Prostate gland (tissue), 2 donors: ENCODE results near the gene SUPT3H. TPM values are rescaled to one million over a fixed set of nuclear protein-coding genes. Genes with fewer than 3 reads are reported as not detected.

Source experiments
- DNase-seq: peaks from one replicate; pipeline ENCODE4 v3.0.0-alpha.2; 2019; ENCODE audit warnings: low spot score
- H3K27ac ChIP-seq, 2 donors: fragments of 200-600 bp; sonication (generic); 2 replicates each; pipeline ENCODE4 v1.5.1; 2017 to 2019
- H3K27me3 ChIP-seq: fragments of 200-600 bp; sonication (generic); replicated peaks from 2 replicates; pipeline ENCODE4 v1.5.1; 2019; ENCODE audit not compliant: insufficient read depth
- H3K36me3 ChIP-seq, 2 donors: fragments of 200-600 bp; sonication (generic); 1 replicate in 1 of 2; 2 replicates in 1 of 2; pipeline versions ENCODE4 v1.5.1 to v1.8.1; 2017 to 2019
- H3K4me1 ChIP-seq: fragments of 200-600 bp; sonication (generic); replicated peaks from 2 replicates; pipeline ENCODE4 v1.5.1; 2019
- H3K4me3 ChIP-seq, 2 donors: fragments of 200-600 bp; sonication (generic); 2 replicates each; pipeline ENCODE4 v1.5.1; 2017 to 2019
- H3K9me3 ChIP-seq: fragments of 200-600 bp; sonication (generic); 2 replicates; pipeline ENCODE4 v1.5.1; 2017
- POLR2A ChIP-seq: fragments of 450-650 bp; IDR thresholded peaks from one replicate; pipeline ENCODE4 v1.6.1; 2016; ENCODE audit warnings: antibody characterized with exemption, mild to moderate bottlenecking
- POLR2AphosphoS5 ChIP-seq: sonication (generic); formaldehyde crosslinking; IDR thresholded peaks from one replicate; pipeline ENCODE4 v1.6.1; 2017; ENCODE audit warnings: antibody characterized with exemption
- WGBS: methylation state at CpG from one replicate; pipeline ENCODE4 v1.1.5; 2018; 5-methylcytosine and 5-hydroxymethylcytosine counted together
- intact Hi-C: fragments of 100-400 bp; cut with DNase I; formaldehyde crosslinking; loops from one replicate; pipeline ENCODE4 v1.14.2; 2022
- total RNA-seq, 2 donors: library from RNA; depleted of rRNA; stranded (reverse); fragments of >200 nt; gene quantifications; one replicate each; pipeline ENCODE4 v1.1.0, GENCODE V29; 2016
- TF ChIP-seq, protein P1 (sequence below), 4 experiments: fragments of 200-600 bp in 2 of 4; fragments of 450-650 bp in 2 of 4; sonication (generic) in 2 of 4; IDR thresholded peaks; 1 replicate in 3 of 4; 2 replicates in 1 of 4; pipeline ENCODE4 v1.5.1; 2016 to 2019; ENCODE audit warnings: antibody characterized with exemption in 4 of 4, mild to moderate bottlenecking in 2 of 4, moderate library complexity in 2 of 4

Gene SUPT3H
- total RNA-seq, 2 donors from 2014 or later = 4.6 to 13.1 TPM

DNA sequence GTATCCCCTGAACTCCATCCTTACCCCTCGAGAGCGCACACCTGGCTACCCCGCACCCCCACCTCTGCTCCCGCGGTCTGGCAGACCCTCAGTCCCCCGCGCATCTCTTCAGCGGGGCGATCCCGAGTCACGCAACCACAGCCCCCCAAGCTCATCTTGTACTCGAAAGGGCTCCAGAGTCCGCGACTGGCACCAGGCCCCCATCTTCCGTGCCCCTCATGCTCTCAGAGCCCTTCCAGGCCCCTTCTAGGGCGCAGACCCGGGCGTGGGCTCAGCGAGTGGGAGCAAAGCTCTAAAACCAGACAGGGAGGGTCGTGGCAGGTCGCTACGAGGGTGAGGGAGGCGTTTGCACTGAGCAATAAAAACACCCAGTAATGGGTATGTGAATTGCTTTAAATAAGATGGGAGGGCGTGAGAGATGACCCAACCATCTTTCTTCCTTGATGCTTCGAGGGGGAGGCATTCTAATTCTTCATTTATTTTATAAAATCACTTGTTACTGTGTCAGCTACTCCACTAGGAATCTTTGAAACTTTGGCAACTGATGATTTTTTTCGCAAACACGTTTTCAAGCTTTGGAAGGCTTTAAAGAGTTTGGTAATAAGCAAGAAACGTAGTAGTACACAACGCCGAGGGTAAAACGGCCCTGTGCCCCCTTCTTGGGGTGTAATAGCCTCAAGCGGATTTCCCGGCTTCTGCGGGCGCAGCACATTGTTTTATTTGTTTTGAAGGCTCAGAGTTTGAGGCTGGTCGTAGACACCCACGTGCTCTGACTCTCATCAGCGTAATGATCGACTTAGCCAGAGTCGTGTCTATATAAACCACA, 42.6 kb upstream of the SUPT3H start:
- H3K4me3 ChIP-seq = peak overlapping the region; percentile 45 to 64
- H3K4me1 ChIP-seq = no peaks in the 10 kb centered on the region
- 16% methylated on average over 40 of the region's 40 CpGs for WGBS
- intact Hi-C loops = loop anchor here (5.0 kb wide), 1 partner anchor 763 kb away; no protein-coding TSS in a partner anchor
- H3K27me3 ChIP-seq = no peaks in the 10 kb centered on the region
- H3K9me3 ChIP-seq = no peaks in the 10 kb centered on the region
- H3K27ac ChIP-seq = peak overlapping the region; percentile 75 to 76
- DNase-seq = peak; percentile 7
- TF ChIP-seq POLR2A (no peak), POLR2AphosphoS5 (no peak)
- TF ChIP-seq, protein P1, sequence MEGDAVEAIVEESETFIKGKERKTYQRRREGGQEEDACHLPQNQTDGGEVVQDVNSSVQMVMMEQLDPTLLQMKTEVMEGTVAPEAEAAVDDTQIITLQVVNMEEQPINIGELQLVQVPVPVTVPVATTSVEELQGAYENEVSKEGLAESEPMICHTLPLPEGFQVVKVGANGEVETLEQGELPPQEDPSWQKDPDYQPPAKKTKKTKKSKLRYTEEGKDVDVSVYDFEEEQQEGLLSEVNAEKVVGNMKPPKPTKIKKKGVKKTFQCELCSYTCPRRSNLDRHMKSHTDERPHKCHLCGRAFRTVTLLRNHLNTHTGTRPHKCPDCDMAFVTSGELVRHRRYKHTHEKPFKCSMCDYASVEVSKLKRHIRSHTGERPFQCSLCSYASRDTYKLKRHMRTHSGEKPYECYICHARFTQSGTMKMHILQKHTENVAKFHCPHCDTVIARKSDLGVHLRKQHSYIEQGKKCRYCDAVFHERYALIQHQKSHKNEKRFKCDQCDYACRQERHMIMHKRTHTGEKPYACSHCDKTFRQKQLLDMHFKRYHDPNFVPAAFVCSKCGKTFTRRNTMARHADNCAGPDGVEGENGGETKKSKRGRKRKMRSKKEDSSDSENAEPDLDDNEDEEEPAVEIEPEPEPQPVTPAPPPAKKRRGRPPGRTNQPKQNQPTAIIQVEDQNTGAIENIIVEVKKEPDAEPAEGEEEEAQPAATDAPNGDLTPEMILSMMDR (IDR thresholded peaks at IDR 0.05) = no peak
- no peaks in the 10 kb centered on the region for H3K36me3 ChIP-seq

DNA sequence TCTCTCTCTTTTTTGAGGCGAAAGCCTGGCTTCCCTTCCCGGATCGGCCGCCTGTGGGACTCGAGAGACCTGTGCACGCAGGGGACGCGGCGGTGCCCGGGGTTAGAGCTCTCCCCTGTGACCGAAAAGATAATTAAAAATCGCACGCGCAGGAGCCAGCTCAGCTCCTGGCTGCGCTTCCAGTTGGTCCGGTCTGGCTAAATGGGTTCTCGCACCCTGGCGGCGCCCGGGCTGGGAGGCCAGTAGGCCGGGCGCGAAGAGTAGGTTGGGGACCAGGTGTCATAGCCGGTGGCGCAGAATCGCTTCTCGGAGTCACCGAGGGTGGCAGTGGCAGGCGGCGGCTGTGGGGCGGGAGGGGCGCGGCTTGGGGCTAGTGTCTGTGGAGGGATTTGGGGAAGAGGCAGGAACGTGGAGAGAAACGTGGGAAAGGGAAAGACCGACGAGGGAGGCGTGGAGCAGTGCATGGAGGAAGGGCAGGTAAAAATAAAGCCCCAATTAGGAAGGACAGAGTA, 41.9 kb upstream of the SUPT3H start:
- Histone ChIP-seq H3K4me1 (no peaks in the 10 kb centered on the region), H3K4me3 (peak overlapping the region; percentile 24 to 36), H3K27me3 (no peaks in the 10 kb centered on the region), H3K36me3 (no peaks in the 10 kb centered on the region), H3K27ac (peak overlapping the region; percentile 29 to 57), H3K9me3 (no peaks in the 10 kb centered on the region)
- peak; percentile 76 for DNase-seq
- TF ChIP-seq POLR2A (no peak), POLR2AphosphoS5 (peak; percentile 61)
- TF ChIP-seq, protein P1 (IDR thresholded peaks at IDR 0.05) = peak in 3 of 4 experiments; percentile 40 to 72 (median 68)
- intact Hi-C loops = loop anchor here (5.0 kb wide), 1 partner anchor 762 kb away; no protein-coding TSS in a partner anchor
- 2% methylated on average over 35 of the region's 38 CpGs for WGBS

DNA sequence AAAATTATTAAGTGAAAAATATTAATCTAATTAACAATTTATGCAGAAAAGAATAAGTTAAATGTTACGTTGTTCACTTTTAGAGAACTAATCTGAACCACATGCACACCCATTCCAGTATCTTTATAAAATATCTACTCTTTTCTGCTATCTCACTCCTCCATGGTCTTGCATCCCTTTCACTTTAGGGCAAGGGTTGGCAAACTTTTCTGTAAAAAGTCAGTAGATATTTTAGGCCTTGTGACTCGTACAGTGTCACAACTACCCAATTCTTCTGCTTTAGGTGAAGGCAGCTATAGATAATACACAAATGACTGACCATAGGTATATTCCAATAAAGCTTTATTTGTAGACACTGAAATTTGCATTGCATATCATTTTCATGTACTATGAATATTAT, 39.7 kb upstream of the SUPT3H start:
- TF ChIP-seq, protein P1 (IDR thresholded peaks at IDR 0.05) = no peak
- TF ChIP-seq POLR2A (no peak), POLR2AphosphoS5 (no peak)
- H3K9me3 ChIP-seq = no peaks in the 10 kb centered on the region
- WGBS = 93% methylated on average over 2 of the region's 2 CpGs
- DNase-seq = no peak
- intact Hi-C loops = no loop called here
- no peaks in the 10 kb centered on the region for H3K36me3 ChIP-seq
- no peak overlapping the region for H3K27ac ChIP-seq
- H3K27me3 ChIP-seq = no peaks in the 10 kb centered on the region
- no peak overlapping the region for H3K4me3 ChIP-seq
- H3K4me1 ChIP-seq = no peaks in the 10 kb centered on the region

DNA sequence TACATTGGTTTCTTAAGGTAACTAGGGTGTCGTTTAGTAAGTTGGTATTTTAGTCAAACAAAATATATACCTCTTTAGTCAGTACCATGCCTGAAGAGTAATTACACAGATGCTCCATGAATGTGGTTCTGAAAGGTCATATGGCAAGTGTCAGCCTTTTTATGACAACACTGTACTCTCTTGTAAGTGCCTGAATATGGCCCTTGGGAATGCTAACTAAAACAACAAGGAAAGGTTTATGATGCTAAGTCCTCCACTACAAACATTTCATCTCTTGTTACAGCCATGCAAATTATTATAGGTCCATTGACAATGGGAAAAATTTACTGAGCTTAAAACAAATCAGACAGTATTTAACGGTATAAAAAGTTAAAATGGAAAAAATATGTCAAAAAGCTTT, 39.0 kb upstream of the SUPT3H start:
- TF ChIP-seq POLR2AphosphoS5 = no peak
- TF ChIP-seq, protein P1 (IDR thresholded peaks at IDR 0.05) = no peak
- TF ChIP-seq POLR2A = no peak
- Histone ChIP-seq H3K36me3 (no peaks in the 10 kb centered on the region), H3K9me3 (no peaks in the 10 kb centered on the region), H3K4me1 (no peaks in the 10 kb centered on the region), H3K27ac (no peak overlapping the region), H3K27me3 (no peaks in the 10 kb centered on the region), H3K4me3 (no peak overlapping the region)
- intact Hi-C loops = no loop called here
- DNase-seq = no peak
- 63% methylated on average over 2 of the region's 2 CpGs for WGBS
